Left lung (tissue), 10 donors: Measurements from ENCODE around the gene PDHX. TPM values are rescaled to one million over a fixed set of nuclear protein-coding genes. Genes with fewer than 3 reads are reported as not detected.

Experiments used
- ATAC-seq: fragments of 200-7000 bp; cut with Tn5 transposase; one replicate; pipeline ENCODE4 v1.9.1; 2020; ENCODE audit warnings: moderate library complexity
- DNase-seq, 4 donors: peaks; one replicate each; pipeline ENCODE4 v3.0.0-alpha.2; 2013 to 2020
- H3K27ac ChIP-seq, 2 donors: fragments of 200-600 bp; sonication (generic) in 1 of 2; one replicate each; pipeline versions ENCODE4 v1.5.0 to v1.8.0; 2020 to 2021
- H3K27me3 ChIP-seq, 2 donors: fragments of 200-600 bp; sonication (generic) in 1 of 2; one replicate each; pipeline versions ENCODE4 v1.5.0 to v1.8.0; 2020 to 2021
- H3K36me3 ChIP-seq, 2 donors: fragments of 200-600 bp; sonication (generic) in 1 of 2; one replicate each; pipeline versions ENCODE4 v1.5.0 to v1.8.0; 2020 to 2021
- H3K4me1 ChIP-seq, 2 donors: fragments of 200-600 bp; one replicate each; pipeline ENCODE4 v1.8.0; 2021
- H3K4me3 ChIP-seq, 2 donors: fragments of 200-600 bp; sonication (generic) in 1 of 2; one replicate each; pipeline versions ENCODE4 v1.5.0 to v1.8.0; 2020 to 2021; ENCODE audit warnings: mild to moderate bottlenecking in 1 of 2
- H3K9me3 ChIP-seq, 2 donors: fragments of 200-600 bp; sonication (generic) in 1 of 2; one replicate each; pipeline versions ENCODE4 v1.5.0 to v1.8.0; 2020 to 2021
- intact Hi-C, 2 donors: fragments of 100-400 bp; cut with DNase I; formaldehyde crosslinking; loops; one replicate each; pipeline versions ENCODE4 v1.11.2 to v1.14.2; 2022
- polyA plus RNA-seq, 6 donors: library from polyadenylated mRNA; unstranded; fragments of 120-200 nt; gene quantifications; one replicate each; pipeline ENCODE4 v1.2.1, GENCODE V29; 2013; ENCODE audit not compliant: insufficient read length in 6 of 6
- total RNA-seq, 2 donors: library from RNA; stranded (reverse); fragmentation: NEBNext Ultra II Directional; extraction: Animal tissue kit (Norgen Biotek cat#: 25700); gene quantifications; one replicate each; pipeline ENCODE4 v1.2.1, GENCODE V29; 2021
- TF ChIP-seq, protein P1 (sequence below), 2 donors: fragments of 200-600 bp; sonication (generic) in 1 of 2; IDR thresholded peaks; one replicate each; pipeline versions ENCODE4 v1.5.0 to v1.8.0; 2021; ENCODE audit warnings: antibody characterized with exemption in 2 of 2
- donor health status: DM: no; HTN: yes; CAD: no.
- donor health status: DM: no; HTN: no; CAD: no.

The PDHX gene
- total and polyA plus RNA-seq, 8 donors: 31.8 to 41.7 (median 35.0) TPM

DNA sequence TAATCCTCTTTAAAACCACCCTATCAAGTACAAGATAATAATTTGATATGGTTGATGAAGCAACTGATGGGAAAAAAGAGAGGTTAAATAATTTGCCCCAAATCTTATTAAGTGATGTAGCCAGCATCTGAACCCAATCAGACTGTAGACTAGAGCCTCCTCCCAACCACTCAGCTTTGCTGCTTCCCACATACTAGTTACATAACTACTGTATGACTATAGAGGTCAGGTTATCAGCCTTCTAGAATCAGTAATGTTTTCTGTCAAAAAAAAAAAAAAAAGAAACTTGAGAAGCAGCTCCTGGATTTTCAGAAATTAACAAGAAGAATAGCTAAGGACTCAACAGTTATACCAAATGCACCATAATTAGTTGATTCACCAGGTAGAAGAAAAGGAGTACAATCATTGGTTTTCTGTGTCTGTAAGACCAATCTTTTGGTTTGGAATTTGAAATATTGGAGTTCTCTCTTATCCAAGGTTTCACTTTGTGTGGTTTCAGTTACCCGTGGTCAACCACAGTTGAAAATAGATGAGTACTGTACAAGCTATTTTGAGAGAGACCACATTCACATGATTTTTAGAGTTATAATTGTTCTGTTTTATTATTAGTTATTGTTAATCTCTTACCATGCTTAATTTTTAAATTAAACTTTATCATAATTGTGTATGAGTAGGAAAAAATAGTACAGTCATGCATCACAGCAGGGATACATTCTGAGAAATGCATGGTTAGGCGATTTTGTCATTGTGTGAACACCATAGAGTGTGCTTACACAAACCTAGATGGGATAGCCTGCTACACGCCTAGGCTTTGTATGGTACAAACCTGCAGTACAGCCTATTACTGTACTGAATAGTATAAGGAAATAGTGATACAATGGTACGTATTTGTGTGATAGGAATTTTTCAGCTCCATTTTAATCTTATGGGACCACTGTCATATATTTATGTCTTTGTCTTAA, 72.2 kb downstream of the PDHX start:
- TF ChIP-seq, protein P1, sequence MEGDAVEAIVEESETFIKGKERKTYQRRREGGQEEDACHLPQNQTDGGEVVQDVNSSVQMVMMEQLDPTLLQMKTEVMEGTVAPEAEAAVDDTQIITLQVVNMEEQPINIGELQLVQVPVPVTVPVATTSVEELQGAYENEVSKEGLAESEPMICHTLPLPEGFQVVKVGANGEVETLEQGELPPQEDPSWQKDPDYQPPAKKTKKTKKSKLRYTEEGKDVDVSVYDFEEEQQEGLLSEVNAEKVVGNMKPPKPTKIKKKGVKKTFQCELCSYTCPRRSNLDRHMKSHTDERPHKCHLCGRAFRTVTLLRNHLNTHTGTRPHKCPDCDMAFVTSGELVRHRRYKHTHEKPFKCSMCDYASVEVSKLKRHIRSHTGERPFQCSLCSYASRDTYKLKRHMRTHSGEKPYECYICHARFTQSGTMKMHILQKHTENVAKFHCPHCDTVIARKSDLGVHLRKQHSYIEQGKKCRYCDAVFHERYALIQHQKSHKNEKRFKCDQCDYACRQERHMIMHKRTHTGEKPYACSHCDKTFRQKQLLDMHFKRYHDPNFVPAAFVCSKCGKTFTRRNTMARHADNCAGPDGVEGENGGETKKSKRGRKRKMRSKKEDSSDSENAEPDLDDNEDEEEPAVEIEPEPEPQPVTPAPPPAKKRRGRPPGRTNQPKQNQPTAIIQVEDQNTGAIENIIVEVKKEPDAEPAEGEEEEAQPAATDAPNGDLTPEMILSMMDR (IDR thresholded peaks at IDR 0.05): no peak
- Histone ChIP-seq H3K27ac (peak overlapping the region in 1 of 2 donors; percentile 0), H3K36me3 (peaks cover 0 to 20% of the 10 kb centered on the region in 2 donors), H3K4me1 (peaks cover 0 to 5% of the 10 kb centered on the region in 2 donors), H3K4me3 (no peak overlapping the region), H3K27me3 (no peaks in the 10 kb centered on the region), H3K9me3 (no peaks in the 10 kb centered on the region)
- no peak for DNase-seq
- peak; percentile 54 for ATAC-seq
- intact Hi-C loops: no loop called here

DNA sequence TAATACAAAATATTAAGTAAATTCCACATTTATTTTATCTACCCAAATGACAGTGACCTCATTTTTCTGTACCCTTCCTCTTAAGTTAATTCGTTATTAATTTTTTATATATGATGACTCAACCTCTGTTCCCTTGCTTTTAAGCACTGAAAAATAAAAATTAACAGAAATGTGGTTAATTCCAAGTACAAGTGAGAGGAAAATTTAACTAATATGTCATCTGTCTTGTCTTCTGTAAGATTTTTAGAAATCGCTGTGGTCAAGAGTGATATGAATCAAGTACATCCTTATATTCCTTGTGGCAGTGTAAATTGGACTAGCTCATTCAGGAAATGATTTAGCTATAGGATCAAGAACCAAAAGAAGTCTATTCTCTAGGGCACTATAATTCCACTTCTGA, 74.5 kb downstream of the PDHX start:
- H3K4me3 ChIP-seq: no peak overlapping the region
- H3K27me3 ChIP-seq: no peaks in the 10 kb centered on the region
- H3K4me1 ChIP-seq: peaks cover 0 to 5% of the 10 kb centered on the region in 2 donors
- ATAC-seq (no peak), DNase-seq (no peak)
- no peaks in the 10 kb centered on the region for H3K9me3 ChIP-seq
- intact Hi-C loops: no loop called here
- TF ChIP-seq, protein P1 (IDR thresholded peaks at IDR 0.05): no peak
- peaks cover 0 to 1% of the 10 kb centered on the region in 2 donors for H3K36me3 ChIP-seq
- H3K27ac ChIP-seq: no peak overlapping the region

DNA sequence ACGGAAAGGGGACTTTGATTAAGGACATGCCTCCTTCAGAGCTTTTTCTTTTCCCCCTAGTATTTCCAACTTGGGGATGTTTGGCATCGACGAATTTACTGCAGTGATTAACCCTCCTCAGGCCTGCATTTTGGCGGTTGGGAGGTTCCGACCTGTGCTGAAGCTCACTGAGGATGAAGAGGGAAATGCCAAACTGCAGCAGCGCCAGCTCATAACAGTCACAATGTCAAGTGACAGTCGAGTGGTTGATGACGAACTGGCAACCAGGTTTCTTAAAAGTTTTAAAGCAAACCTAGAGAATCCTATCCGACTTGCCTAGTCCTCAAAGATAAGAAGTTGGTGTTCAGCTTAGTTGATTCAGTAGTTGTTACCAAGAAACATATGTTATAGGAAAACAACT, 78.4 kb downstream of the PDHX start:
- DNase-seq (peak in 1 of 4 donors; percentile 42), ATAC-seq (peak; percentile 81)
- intact Hi-C loops: loop anchor here in 1 of 2 donors (5.0 kb wide), 1 partner anchor 397 kb away; no protein-coding TSS in a partner anchor
- TF ChIP-seq, protein P1 (IDR thresholded peaks at IDR 0.05): no peak
- peak overlapping the region in 1 of 2 donors; percentile 18 for H3K27ac ChIP-seq
- H3K27me3 ChIP-seq: no peaks in the 10 kb centered on the region
- no peak overlapping the region for H3K4me3 ChIP-seq
- peaks cover 3 to 11% of the 10 kb centered on the region in 2 donors for H3K4me1 ChIP-seq
- H3K9me3 ChIP-seq: no peaks in the 10 kb centered on the region
- no peaks in the 10 kb centered on the region for H3K36me3 ChIP-seq

DNA sequence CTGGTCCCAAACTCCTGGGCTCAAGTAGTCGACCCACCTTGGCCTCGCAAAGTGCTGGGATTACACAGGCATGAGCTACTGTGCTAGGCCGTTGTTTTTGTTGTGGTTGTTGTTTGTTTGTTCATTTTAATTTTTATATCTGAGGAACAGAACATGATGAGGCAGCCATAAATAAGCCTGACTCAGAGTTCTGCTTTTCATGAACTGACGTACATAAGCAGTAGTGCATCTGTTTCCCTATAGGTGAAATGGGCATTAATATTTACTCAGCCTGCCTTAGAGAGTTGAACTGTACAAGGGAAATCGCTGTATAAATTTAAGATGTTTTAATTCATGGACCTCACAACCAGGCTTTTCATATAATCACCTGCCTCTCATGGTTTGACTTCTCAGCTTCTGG, 80.5 kb downstream of the PDHX start:
- TF ChIP-seq, protein P1 (IDR thresholded peaks at IDR 0.05): no peak
- intact Hi-C loops: loop anchor here in 1 of 2 donors (5.0 kb wide), 1 partner anchor 395 kb away; no protein-coding TSS in a partner anchor
- H3K4me3 ChIP-seq: no peak overlapping the region
- H3K9me3 ChIP-seq: no peaks in the 10 kb centered on the region
- H3K27ac ChIP-seq: no peak overlapping the region
- peak; percentile 32 for ATAC-seq
- peaks cover 3 to 11% of the 10 kb centered on the region in 2 donors for H3K4me1 ChIP-seq
- no peaks in the 10 kb centered on the region for H3K27me3 ChIP-seq
- H3K36me3 ChIP-seq: no peaks in the 10 kb centered on the region
- no peak for DNase-seq

DNA sequence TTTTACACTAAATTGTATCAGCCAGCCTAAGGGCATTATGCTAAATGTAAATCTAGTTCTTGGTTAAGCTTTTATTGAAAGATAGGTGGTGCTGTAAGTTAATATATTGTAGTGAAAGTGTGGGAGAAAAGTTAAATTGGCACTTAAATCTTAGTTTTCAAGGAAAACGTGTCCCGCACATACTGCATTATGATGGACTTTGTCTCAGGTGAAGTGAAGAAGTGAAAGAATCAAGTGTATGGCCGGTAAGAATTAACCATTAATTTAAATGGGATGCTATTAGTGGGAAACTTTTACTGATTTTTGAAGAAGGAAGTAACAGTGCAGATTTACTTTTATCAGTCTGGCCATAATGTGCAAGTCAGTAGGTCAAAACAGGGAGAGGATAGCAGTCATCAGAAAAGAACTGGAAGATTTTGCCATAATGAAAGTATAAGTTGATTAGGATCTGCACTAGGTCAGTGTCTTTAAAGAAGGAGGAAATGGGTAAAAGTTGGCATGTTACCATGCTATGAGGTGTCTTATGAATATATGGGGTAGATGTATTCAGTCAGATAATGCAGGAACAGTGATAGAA, 81.6 kb downstream of the PDHX start:
- no peak for DNase-seq
- intact Hi-C loops: loop anchor here in 1 of 2 donors (5.0 kb wide), 1 partner anchor 394 kb away; no protein-coding TSS in a partner anchor
- H3K27ac ChIP-seq: no peak overlapping the region
- no peaks in the 10 kb centered on the region for H3K9me3 ChIP-seq
- peaks cover 3 to 11% of the 10 kb centered on the region in 2 donors for H3K4me1 ChIP-seq
- no peaks in the 10 kb centered on the region for H3K27me3 ChIP-seq
- TF ChIP-seq, protein P1 (IDR thresholded peaks at IDR 0.05): peak; percentile 43 to 48
- H3K4me3 ChIP-seq: no peak overlapping the region
- no peaks in the 10 kb centered on the region for H3K36me3 ChIP-seq
- ATAC-seq: peak; percentile 71
